PC-3 (cell line): ENCODE measurements around the gene DIS3L2.

Source experiments
- CTCF ChIP-seq: fragments of 300-600 bp; sonication (generic); conservative IDR thresholded peaks from 2 replicates; pipeline ENCODE4 v1.5.1; 2017; ENCODE audit warnings: antibody characterized with exemption, low read depth, mild to moderate bottlenecking, low read length
- EZH2phosphoT487 ChIP-seq: fragments of 300-600 bp; sonication (generic); IDR thresholded peaks from 2 replicates; pipeline ENCODE4 v1.6.1; 2018; ENCODE audit warnings: mild to moderate bottlenecking, antibody characterized with exemption, low read length, borderline replicate concordance

- TF ChIP-seq CTCF (no peak), EZH2phosphoT487 (no peak)
Measured at GRCh38 chr2:231923010-231923344, 38.5 kb upstream of the DIS3L2 start.
